Measurements from ENCODE around the gene KCND1.
A peak's percentile ranks its signal among the peaks of the same experiment; 100 is the strongest.

The KCND1 gene

GRCh38 chrX:48974033-48974432, 2.4 kb upstream of the KCND1 start:
- no peak for DNase-seq

GRCh38 chrX:48972220-48973164, 848 bp upstream of the KCND1 start:
- peak; percentile 36 for DNase-seq

- no peak for DNase-seq
Measured at GRCh38 chrX:48969471-48969870, 2.2 kb downstream of the KCND1 start.

DNA sequence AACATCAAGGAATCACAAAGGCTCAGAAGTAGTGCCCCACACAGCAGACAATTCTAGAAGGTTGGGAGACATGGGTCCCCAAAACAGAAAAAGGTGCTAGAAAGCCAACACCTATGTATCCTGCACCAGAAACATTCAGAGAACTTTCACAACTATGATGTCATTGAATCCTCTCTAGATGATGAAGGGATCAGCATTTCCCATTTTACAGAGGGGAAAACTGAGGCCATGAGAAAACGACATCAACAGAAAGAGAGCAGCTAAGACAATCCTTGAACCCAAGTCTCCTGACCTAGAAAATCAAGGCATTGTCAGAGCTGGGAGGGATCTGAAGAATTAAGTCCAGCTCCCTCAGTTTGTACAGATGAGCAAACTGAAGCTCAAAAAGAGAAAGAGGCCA, 3.3 kb downstream of the KCND1 start:
- no peak for DNase-seq

DNA sequence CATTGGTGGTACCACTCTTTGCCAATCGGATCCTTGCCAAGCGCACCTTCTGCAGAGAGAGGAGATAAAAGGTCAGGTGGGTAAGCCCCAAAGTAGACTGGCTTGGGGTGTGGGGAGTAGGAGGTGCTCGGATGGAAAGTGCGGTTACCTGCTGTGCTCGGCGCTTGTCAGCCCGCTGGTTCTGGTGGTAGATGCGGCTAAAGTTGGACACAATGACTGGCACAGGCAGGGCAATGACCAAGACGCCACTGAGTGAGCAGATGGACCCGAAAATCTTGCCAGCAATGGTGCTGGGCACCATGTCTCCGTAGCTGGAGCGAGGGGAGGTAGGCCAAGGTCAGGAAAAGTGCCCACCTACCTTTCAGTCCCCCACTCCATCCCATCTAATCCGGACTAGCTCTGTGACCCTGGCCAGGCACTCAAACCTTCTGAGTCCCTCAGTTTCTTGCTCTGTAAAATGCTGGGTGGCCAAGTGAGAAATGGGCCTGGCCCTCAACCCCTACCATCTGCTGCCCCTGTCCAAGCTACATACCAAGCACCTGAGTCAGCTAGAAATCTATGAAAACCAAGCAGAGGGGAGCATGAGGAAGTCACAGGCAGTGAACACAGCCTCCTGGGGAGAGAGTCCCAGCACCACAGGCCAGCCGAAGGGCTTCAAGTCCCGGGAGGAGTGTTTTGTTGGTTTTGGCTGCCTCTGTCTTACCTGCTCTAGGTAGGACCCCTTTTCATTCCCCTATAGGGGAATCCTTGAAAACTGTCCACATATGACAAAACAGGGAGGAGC, 4.7 kb downstream of the KCND1 start:
- no peak for DNase-seq

DNA sequence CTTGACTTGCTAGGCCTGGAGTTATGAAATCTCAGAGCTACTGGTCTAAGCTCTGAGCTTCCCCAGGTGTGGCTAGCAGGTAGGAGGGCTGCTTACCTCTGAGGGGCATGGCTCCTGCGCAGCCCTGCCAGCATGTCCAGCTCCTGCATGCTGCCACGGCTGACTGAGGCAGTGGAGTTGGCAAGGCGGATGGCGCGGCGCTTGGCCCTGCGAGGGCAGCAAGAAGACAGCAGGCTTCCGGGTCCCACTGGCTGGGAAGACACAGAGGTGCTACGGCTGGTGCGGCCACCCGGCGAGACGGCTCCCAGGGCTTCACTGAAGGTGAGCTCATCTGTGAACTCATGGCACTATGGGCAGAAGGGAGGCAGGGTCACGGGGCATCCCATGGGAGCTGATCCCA, 5.7 kb downstream of the KCND1 start:
- DNase-seq: no peak

DNA sequence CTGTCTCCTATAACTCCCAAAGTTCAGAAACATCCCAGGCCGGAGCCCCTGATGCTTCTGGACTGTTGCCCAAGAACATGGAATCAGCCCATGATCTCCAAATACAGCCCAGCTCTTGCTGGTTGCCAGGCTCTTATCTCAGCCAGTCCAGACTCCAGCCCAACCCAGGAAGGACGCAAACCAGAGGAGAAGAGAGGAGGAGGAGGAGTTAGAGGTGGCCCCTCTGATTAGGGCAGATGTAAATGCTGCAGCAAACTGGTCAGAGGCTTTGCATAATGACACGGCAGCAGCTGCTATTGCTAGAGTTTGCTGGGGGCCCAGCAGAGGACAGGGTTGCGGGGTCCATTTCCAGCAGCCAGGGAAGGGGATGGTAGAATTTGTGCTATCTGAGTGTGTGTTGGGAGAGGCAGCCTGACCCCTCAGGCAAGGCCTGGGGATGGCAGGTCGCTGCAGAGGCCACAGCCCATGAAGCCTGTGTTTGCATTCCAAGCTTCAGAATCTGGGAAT, 10.0 kb downstream of the KCND1 start:
- no peak for DNase-seq

GRCh38 chrX:48960291-48960690, 11.4 kb downstream of the KCND1 start:
- no peak for DNase-seq

- DNase-seq: no peak
Measured at GRCh38 chrX:48958635-48959094, 13.0 kb downstream of the KCND1 start.

DNA sequence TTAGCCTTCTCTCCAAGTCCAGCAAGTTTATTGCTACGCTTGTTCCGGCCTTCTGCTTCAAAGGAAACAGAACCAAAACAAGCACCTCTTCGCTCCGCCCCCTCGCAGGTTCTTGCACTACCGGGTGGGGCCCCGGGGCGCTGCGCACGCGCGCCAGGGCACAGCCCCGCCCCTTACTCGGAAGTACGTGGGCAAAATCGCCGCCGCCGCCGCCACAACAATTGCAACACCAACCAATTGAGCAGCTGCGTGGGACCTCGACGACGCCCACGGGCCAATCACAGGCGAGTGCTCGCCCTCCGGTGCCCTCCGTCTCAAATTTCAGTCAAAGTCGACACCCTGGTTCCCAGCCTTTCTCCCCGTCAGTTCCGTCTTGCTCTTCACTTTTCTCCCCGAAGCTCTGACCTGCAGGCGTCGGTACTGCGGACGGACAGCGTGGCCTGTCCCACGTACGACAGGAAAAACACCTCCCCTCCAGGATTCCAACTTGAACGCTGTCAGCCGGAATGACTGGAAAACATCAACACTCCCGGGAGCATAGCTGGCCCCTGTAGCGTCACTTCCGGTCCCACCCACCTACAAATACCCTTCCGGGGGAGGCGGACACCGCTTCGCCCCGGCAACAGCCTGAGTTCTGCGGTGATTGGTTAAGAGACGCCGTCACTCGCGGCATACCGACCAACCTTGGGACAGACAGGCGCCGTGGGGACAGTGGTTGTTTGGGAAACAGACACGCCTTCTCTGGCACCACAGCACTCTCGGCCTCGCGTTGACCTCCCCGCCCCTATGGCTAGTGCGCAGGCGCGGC, 13.6 kb downstream of the KCND1 start:
- DNase-seq: peak; percentile 92

DNA sequence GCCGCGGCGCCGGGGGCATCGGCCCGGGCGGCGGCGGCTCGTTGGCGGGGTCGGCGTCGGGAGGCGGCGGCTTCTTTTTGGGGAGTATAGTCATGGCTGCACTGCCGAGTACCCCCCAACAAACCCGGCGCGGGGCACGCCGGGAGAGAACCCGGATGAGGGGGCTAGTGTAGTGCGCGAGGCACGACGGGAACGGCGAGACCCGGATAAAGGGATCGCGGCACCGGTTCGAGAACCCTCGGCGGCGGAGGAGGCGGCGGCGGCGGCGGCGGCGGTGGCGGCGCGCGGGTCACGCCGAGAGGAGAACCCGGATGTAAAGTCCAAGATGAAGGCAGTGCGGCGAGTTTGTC, 14.2 kb downstream of the KCND1 start, which contains the start of gene OTUD5:
Gene OTUD5 (minus strand): TSS at position 131 of the 350 bp plus-strand sequence. CDS start 37 bp downstream, at position 94.
- peak; percentile 65 for DNase-seq

DNA sequence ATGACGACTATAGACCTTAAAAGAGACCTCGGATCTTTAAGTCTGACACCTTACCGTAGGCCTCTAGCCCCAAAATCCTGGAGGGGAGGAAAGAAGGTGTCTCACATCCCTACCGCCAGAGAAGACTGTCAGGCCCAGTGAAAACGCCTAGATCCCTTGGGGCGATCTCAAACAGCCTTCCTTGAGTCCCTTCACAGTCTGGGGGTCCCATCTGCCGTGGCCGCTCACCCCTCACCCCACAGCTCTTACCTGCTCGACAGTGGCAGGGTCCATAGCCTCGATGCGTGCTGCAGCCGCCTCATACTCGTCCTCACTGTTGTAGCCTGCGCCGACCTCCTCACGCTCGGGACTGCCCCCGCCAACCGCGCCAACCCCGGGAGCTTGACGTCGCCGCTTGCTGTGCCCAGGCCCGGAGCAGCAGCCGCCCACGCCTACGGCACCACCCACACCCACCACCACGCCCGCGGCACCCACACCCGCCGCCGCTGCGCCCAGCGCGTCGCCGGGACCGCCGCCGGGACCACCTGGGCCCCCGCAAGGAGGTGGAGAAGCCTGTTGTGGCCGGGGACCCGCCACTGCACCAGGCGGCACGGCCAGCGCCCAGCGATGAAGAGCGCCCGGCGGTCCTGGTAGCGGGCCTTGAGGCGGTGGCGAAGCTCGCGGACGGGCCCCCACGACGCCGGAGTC, 14.8 kb downstream of the KCND1 start:
- no peak for DNase-seq

DNA sequence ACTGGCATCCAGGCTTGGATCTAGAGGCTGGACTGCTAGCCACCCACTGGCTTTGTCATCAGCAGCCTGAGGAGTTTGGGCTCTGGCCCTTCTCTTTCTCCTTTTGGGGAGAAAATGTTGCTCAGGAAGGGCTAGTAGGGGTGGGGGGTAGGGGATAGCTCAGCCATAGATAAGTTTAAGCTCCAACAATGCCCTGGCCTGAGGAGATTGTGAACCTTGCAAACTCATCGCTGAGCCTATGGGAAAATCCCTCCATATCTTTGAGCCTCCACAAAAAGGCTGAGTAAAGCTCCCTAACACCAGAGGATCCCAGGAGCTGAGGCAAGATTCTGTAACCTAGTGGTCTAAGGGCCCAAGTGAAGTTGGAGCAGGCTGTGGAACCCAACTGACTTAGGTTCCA, 23.1 kb downstream of the KCND1 start:
- DNase-seq: no peak

- no peak for DNase-seq
Measured at GRCh38 chrX:48945517-48946348, 25.9 kb downstream of the KCND1 start.

DNA sequence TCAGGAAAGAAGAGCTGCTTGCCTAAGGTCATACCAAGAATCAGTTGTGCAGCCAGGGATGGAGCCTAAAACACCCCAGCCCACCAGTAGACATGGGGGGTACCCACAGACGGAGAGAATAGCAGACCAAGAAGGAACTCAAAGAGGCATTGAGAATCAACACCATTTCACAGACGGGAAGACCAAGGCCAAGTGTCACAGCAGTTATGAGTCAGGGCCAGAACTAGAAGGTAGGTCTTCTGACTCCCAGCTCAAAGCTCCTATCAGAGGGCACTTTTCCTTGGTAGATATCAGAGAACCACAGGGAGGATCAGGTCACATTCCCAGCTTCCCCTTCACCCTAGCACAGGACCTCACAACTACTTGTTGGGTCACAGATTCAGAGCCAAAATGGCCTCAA, 28.7 kb downstream of the KCND1 start:
- DNase-seq: no peak

- DNase-seq: no peak
Measured at GRCh38 chrX:48940404-48940955, 31.2 kb downstream of the KCND1 start.

DNA sequence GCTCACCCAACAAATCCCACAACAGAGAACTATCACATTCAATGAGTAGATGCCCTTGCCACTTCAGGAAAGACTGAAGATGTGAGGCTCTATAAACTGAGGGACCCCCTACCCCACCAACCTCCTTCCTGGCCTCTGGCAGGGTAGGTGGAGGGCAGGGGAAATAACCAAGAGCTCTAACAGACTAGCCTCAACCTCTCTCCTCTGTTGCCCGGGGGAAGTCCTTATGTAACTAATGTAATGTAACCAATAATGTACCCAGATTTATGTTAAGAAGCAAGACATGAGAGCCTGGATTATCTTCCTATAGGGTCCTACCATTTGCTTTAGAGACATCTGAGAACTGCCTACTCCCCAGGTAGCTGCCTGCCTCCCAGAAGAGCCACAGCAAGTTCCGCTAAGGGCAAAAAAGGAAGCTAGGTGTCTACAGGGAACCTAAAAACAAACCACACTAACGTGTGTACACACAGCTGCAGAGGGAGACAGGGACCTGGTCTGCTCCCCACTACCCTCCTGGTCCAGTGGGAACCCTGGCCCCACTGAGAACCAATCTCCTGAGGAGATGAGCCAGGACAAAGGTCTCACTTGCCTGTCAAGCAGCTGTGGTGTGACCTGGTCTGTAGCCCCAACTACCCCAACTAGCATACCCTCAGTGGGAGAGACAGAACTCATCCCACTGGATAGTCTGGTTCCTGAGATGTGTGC, 32.0 kb downstream of the KCND1 start:
- DNase-seq: no peak

- no peak for DNase-seq
Measured at GRCh38 chrX:48938721-48939425, 32.8 kb downstream of the KCND1 start.
